Mesendoderm (in vitro differentiated cells): ENCODE measurements around the gene B3GALT5.

Experiments used
- DNase-seq: peaks from one replicate; pipeline ENCODE4 v3.0.0; 2013
- H2AK5ac ChIP-seq: 2 replicates; pipeline ENCODE4 v1.6.1; 2013; ENCODE audit warnings: low read length, inconsistent platforms
- H2BK120ac ChIP-seq: 2 replicates; pipeline ENCODE4 v1.6.1; 2013; ENCODE audit warnings: low read depth, mild to moderate bottlenecking, low read length, moderate library complexity, mixed read lengths
- H2BK15ac ChIP-seq: replicated peaks from 2 replicates; pipeline ENCODE4 v1.6.1; 2013; ENCODE audit warnings: low read depth, mild to moderate bottlenecking, moderate library complexity
- H2BK5ac ChIP-seq: 2 replicates; pipeline ENCODE4 v1.6.1; 2013; ENCODE audit warnings: low read length, inconsistent platforms
- H3K18ac ChIP-seq: 2 replicates; pipeline ENCODE4 v1.6.1; 2013; ENCODE audit warnings: mild to moderate bottlenecking, low read length, mixed read lengths
- H3K23ac ChIP-seq: one replicate; pipeline ENCODE4 v1.6.1; 2013; ENCODE audit warnings: low read length
- H3K27ac ChIP-seq: 2 replicates; pipeline ENCODE4 v1.5.1; 2013; ENCODE audit warnings: low read depth, mild to moderate bottlenecking, inconsistent platforms, low read length, moderate library complexity
- H3K27me3 ChIP-seq: 2 replicates; pipeline ENCODE4 v1.6.1; 2013; ENCODE audit warnings: low read length, control low read depth, mild to moderate bottlenecking, inconsistent platforms; ENCODE audit not compliant: insufficient read depth, poor library complexity
- H3K36me3 ChIP-seq: 2 replicates; pipeline ENCODE4 v1.6.1; 2013; ENCODE audit warnings: low read length, inconsistent platforms; ENCODE audit not compliant: control insufficient read depth, insufficient read depth
- H3K4ac ChIP-seq: one replicate; pipeline ENCODE4 v1.6.1; 2013; ENCODE audit warnings: low read depth, mild to moderate bottlenecking, low read length, moderate library complexity
- H3K4me1 ChIP-seq: 2 replicates; pipeline ENCODE4 v1.6.1; 2013; ENCODE audit warnings: low read depth, low read length, inconsistent platforms; ENCODE audit not compliant: control insufficient read depth
- H3K4me2 ChIP-seq: 2 replicates; pipeline ENCODE4 v1.6.1; 2013; ENCODE audit warnings: low read length
- H3K4me3 ChIP-seq: 2 replicates; pipeline ENCODE4 v1.5.1; 2013; ENCODE audit warnings: mild to moderate bottlenecking, low read length
- H3K56ac ChIP-seq: one replicate; pipeline ENCODE4 v1.6.1; 2013; ENCODE audit warnings: low read length
- H3K79me1 ChIP-seq: 2 replicates; pipeline ENCODE4 v1.6.1; 2013; ENCODE audit warnings: low read length, inconsistent platforms
- H3K79me2 ChIP-seq: 2 replicates; pipeline ENCODE4 v1.6.1; 2013; ENCODE audit warnings: mild to moderate bottlenecking, low read length; ENCODE audit not compliant: control insufficient read depth, insufficient read depth
- H3K9ac ChIP-seq: 2 replicates; pipeline ENCODE4 v1.6.1; 2013; ENCODE audit warnings: low read length, inconsistent platforms
- H4K5ac ChIP-seq: one replicate; pipeline ENCODE4 v1.6.1; 2013; ENCODE audit warnings: low read length
- H4K8ac ChIP-seq: one replicate; pipeline ENCODE4 v1.6.1; 2013; ENCODE audit warnings: low read depth, mild to moderate bottlenecking, control low read depth, low read length, moderate library complexity
- WGBS: extraction: QIAGEN DNeasy Blood & Tissue Kit; methylation state at CpG from one replicate; pipeline ENCODE4 v1.1.7; 2013; ENCODE audit warnings: low lambda C conversion rate, missing lambda C conversion rate; ENCODE audit not compliant: insufficient coverage; ENCODE audit errors: extremely low coverage; 5-methylcytosine and 5-hydroxymethylcytosine counted together

B3GALT5 gene

GRCh38 chr21:39721885-39722284 lies 109.1 kb downstream of the B3GALT5 start:
- Histone ChIP-seq H3K79me2 (no peaks in the 10 kb centered on the region), H2BK5ac (no peak overlapping the region), H3K23ac (no peak overlapping the region), H4K5ac (no peak overlapping the region), H3K79me1 (no peaks in the 10 kb centered on the region), H3K18ac (no peak overlapping the region), H4K8ac (no peak overlapping the region), H3K4me1 (no peaks in the 10 kb centered on the region), H3K36me3 (no peaks in the 10 kb centered on the region), H3K56ac (no peak overlapping the region), H2AK5ac (no peak overlapping the region), H2BK15ac (no peak overlapping the region), H3K4ac (no peak overlapping the region), H3K27ac (no peak overlapping the region), H3K9ac (no peak overlapping the region), H3K4me2 (no peak overlapping the region), H3K27me3 (no peaks in the 10 kb centered on the region), H3K4me3 (no peak overlapping the region), H2BK120ac (no peak overlapping the region)
- no peak for DNase-seq
- no CpG with 5 or more reads among the region's 1 CpG for whole genome bisulfite sequencing
